Measurements from ENCODE around the gene SMYD3.

- no peak for TF ChIP-seq CTCF (IDR thresholded peaks at IDR 0.05)
- no peak for TF ChIP-seq POLR2A (IDR thresholded peaks at IDR 0.05)
- TF ChIP-seq EP300 (IDR thresholded peaks at IDR 0.05) = no peak
Observed at GRCh38 chr1:246072456-246072955, 434.6 kb downstream of the SMYD3 start.

Measured in gastroesophageal sphincter (tissue), 3 donors.